ENCODE results near the gene GYG1.
A peak's percentile ranks its signal among the peaks of the same experiment; 100 is the strongest.

The GYG1 gene

DNA sequence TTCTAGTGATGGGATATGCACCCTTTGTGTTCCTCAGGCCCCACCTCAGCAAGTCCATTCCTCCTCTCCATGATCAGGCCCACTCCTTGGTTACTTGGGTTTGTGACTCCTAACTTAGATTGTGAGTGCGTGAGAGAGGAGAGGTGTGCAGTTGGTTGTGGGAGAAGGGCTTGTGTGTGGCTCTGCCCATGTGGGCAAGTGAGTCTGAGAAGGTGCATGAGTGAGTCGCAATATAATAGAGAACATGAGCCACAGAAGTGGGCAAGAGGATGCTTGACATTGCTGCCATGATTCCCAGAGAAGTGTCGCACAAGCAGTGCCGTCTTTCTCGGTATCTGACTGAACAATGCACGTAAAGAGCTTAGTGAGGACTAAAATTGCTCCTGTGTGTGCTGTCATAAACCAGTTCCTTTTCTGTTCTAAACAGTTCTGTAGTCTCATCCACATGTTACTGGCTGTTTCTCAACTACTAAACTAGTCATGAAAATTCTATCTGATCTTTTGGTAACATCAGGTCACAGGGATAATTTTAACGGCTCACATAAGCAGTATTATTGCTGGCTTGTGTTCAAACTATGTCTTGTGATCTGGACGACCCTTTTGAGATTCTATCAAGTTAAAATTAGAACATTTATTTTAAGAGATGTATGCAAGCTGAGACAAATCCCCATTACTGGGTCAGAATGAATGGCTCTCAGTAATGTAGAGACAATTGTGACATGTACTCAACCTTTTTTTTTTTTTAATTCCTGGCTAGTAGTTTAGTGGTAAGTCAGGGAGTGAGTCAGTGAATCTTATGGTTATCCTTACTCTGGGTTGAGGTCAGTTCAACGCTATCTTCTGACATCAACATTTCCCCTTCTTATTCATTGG, 25.6 kb downstream of the GYG1 start:
- DNase-seq (ENCODE audit: low read depth, low spot score), result no peak

- DNase-seq (ENCODE audit: low read depth, low spot score), result no peak
Observed at GRCh38 chr3:149018247-149018646, 26.9 kb downstream of the GYG1 start.

DNA sequence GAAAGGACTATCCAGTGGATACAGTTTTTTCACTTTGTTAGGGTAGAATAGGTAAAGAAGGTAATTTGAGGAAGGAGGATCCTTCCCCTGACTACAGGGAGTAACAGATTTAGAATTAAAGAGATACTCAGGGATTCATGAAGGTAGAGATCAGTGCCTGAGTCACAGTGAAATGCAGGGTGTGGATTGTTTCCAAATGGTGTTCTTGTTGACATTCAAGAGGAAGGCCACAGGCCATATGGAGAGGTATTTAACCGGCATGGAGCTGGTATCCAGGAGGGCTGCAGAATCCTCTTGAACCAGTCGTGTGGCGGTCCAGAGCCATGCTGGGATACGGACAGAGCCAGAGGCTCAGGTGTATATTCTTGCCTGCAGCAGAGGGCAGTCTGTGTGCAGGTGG, 28.2 kb downstream of the GYG1 start:
- DNase-seq (ENCODE audit: low read depth, low spot score), result no peak

GRCh38 chr3:149020196-149020838, 29.0 kb downstream of the GYG1 start:
- DNase-seq (ENCODE audit: low read depth, low spot score), result no peak

- DNase-seq (ENCODE audit: low read depth, low spot score), result peak; percentile 83
Observed at GRCh38 chr3:149020839-149021252, 29.5 kb downstream of the GYG1 start.

GRCh38 chr3:149021830-149022229, 30.5 kb downstream of the GYG1 start:
- peak; percentile 28 for DNase-seq (ENCODE audit: low read depth, low spot score)

DNA sequence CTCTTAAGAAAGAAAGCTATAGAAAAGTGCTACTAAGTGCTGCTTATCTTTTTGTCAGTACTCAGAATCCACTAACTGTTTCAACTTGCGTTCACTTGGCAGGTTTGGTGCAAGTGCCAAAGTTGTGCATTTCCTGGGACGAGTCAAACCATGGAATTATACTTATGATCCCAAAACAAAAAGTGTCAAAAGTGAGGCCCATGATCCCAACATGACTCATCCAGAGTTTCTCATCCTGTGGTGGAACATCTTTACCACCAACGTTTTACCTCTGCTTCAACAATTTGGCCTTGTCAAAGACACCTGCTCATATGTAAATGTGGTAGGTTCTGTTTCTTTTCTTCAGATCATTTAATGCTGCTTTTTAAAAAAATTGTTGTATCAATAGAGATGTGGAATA, 32.6 kb downstream of the GYG1 start:
- no peak for DNase-seq (ENCODE audit: low read depth, low spot score)

- DNase-seq (ENCODE audit: low read depth, low spot score), result no peak
Observed at GRCh38 chr3:149026718-149027117, 35.4 kb downstream of the GYG1 start.

DNA sequence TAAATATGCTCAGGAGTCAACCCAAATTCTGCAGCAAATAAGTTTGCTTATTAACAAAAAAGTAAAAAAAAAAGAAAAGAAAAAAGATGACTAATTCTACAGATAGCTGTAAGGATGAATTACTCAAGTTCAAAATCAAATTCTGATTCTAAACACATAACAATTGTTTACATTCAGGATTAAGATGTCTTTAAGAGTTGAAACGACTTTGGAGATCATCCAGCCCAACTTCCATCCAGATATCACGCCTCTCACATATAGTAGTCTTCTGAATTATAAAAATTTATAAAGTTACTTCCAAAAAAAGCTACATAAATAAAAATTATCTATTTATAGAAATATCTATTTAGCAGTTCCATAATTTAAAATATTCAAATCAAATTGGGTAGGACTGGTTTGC, 39.8 kb downstream of the GYG1 start:
- no peak for DNase-seq (ENCODE audit: low read depth, low spot score)

GRCh38 chr3:149037684-149038083, 46.3 kb downstream of the GYG1 start:
- DNase-seq (ENCODE audit: low read depth, low spot score), result no peak

- DNase-seq (ENCODE audit: low read depth, low spot score), result no peak
Observed at GRCh38 chr3:149038322-149038721, 47.0 kb downstream of the GYG1 start.

DNA sequence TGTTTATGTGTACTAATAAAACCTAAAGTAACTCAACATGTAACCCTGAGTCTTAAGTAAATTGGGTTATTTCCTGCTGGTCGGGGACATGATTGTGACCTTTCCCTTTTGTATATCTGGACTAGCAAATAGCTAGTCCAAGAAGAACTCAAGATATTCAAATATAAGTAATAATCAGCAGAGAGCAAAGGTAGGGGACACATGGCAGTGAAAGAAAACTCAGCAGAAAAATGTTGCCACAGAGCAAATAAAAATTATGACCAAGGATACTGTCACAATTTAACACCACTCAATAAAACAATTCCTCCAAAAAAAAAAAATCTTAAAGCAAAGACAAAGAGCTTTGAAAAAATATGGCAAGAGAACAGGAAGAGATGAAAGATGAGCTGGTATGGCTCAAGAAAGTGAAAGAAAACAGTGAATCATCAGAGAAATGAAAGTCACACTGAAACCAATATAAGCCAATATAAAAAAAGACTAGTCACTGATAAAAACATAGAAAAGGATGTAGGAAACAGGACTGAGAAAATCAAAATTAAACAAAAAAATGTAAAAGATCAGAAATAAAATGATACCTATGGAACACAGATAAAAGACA, 51.5 kb downstream of the GYG1 start:
- DNase-seq (ENCODE audit: low read depth, low spot score), result no peak

DNA sequence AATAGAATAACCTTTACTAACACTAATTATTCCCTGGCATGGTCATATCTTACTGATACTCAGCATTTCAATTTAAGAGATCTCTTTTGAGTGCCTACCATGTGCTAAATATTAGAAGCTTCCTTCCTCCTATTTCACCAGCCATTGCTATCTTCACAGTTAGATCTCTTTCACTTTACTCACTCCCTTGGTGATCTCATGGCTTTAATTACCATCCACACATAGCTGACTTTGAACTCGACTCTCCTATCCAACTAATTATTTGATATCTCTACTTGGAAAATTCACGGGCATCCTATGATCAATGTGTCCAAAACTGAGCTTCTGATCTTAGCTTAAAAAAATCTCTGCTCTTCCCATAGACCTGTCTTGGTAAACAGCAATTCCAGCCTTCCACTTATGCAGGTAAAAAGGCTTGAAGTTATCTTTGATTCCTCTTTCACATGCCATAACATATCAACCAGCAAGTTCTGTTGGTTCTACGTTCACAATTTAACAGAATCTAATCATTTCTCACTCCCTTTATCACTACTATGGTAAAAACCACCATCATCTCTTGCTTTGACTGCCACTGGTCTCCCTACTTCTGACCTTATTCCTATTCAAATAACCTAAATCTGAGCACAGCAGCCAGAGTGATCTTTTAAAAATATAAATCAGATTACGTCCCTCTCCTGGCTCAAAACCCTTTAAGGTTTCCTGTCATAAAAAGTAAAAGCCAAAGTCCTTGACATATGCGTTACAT, 53.2 kb downstream of the GYG1 start:
- no peak for DNase-seq (ENCODE audit: low read depth, low spot score)

DNA sequence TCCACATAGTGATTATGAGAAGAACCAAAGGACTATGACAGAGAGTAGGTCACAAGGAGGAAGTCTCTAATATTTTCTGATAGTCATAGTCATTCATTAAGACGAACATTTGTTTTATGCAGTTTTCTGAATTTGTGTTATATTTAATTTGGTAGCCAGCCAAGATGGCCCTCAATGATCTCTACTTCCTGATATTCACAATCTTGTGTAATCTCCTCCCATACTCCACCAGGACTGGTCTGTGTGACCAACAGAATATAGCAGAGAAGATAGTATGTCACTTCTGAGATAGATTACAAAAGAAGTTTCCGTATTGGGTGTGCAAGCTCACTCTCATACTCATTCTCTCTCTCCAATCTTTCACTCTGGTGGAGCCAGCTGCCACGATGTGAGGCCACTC, 64.2 kb downstream of the GYG1 start:
- DNase-seq (ENCODE audit: low read depth, low spot score), result no peak

DNA sequence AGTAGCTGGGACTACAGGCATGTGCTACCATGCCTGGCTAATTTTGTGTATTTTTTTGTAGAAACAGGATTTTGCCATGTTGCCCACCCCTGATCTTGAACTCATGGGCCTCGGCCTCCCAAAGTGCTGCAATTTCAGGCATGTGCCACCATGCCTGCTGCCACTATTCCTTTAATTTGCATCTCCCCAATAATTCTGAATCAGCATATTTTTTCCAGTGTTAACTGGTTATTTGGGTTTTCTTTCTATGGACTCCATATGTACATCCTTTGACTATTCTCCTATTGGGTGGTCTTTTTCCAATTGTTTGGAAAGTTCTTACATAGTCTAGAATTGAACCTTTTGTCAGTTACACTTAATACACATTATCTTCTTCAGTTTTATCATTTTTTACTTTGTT, 66.9 kb downstream of the GYG1 start:
- no peak for DNase-seq (ENCODE audit: low read depth, low spot score)

- DNase-seq (ENCODE audit: low read depth, low spot score), result no peak
Observed at GRCh38 chr3:149058602-149059001, 67.3 kb downstream of the GYG1 start.

DNA sequence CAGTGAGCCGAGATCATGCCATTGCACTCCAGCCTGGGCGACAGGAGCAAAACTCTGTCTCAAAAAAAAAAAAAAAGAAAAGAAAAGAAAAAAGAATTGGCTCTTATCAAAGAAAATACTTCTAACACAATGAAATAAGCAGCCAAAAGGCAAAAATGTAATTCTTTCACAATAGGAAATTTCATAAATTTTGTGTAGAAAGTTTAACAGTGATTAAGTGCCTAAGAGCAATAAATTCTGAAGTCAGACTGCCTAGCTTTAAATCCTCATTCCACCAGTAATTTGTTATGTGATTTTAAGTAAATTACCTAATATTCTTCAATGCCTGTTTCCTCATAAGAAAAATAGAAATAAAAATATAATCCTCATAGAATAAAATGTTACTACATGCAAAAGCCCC, 70.4 kb downstream of the GYG1 start:
- no peak for DNase-seq (ENCODE audit: low read depth, low spot score)

DNA sequence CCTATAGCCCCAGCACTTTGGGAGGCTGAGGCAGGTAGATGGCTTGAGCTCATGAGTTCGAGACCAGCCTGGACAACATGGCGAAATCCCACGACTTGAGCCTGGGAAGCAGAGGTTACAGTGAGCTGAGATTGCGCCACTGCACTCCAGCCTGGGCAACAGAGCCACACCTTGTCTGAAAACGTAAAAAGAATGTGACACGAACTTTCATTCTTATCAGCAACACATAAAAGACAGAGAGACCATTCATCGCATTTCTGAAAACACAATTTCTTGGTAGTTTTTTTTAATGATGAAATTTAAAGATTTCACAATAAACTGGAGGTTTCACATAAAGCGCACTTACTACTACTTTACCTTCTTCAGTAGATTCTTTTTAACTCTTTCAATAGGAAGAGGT, 76.5 kb downstream of the GYG1 start:
- DNase-seq (ENCODE audit: low read depth, low spot score), result no peak
